ENCODE measurements around the gene TBC1D8B. TPM values are rescaled to one million over a fixed set of nuclear protein-coding genes. Genes with fewer than 3 reads are reported as not detected.
A peak's percentile ranks its signal among the peaks of the same experiment; 100 is the strongest.
"Not testable (repeated sequence)": the region's sequence is repeated elsewhere in the genome, so short reads cannot be mapped to it uniquely, and the experiment has no call there.

TBC1D8B gene
- total RNA-seq, 4 donors from 2014 or later, result 14.8 to 25.3 (median 19.8) TPM

DNA sequence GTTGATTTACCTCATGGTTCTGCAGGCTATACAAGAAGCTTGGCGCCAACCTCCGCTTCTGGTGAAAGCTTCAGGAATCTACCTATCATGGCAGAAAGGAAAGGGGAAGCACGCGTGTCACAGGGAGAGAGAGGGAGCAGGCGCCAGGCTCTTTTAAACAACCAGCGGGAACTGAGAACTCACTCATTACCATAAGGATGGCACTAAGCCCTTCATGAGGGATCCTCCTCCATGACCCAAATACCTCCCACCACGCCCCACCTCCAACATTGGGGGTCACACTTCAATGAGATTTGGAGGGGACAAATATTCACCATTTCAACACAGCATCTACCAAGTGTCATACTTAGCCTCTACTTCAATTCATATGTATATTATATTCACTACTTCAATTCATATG, 18.8 kb upstream of the TBC1D8B start:
- TF ChIP-seq POLR2A (IDR thresholded peaks at IDR 0.05), result no peak
- TF ChIP-seq, protein P1, sequence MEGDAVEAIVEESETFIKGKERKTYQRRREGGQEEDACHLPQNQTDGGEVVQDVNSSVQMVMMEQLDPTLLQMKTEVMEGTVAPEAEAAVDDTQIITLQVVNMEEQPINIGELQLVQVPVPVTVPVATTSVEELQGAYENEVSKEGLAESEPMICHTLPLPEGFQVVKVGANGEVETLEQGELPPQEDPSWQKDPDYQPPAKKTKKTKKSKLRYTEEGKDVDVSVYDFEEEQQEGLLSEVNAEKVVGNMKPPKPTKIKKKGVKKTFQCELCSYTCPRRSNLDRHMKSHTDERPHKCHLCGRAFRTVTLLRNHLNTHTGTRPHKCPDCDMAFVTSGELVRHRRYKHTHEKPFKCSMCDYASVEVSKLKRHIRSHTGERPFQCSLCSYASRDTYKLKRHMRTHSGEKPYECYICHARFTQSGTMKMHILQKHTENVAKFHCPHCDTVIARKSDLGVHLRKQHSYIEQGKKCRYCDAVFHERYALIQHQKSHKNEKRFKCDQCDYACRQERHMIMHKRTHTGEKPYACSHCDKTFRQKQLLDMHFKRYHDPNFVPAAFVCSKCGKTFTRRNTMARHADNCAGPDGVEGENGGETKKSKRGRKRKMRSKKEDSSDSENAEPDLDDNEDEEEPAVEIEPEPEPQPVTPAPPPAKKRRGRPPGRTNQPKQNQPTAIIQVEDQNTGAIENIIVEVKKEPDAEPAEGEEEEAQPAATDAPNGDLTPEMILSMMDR (IDR thresholded peaks at IDR 0.05), result no peak
- no peak for DNase-seq
- 54 to 60% methylated on average over 6 to 7 of the region's 7 CpGs for WGBS, 2 donors
- intact Hi-C loops (cut with DNase I), result no loop called here
- no peaks in the 10 kb centered on the region for H3K36me3 ChIP-seq
- no peaks in the 10 kb centered on the region for H3K9me3 ChIP-seq
- no peaks in the 10 kb centered on the region for H3K27me3 ChIP-seq
- H3K27ac ChIP-seq, result no peak overlapping the region
- H3K4me1 ChIP-seq, result no peaks in the 10 kb centered on the region
- H3K4me3 ChIP-seq (replicated peaks in 1 of 3), result no peak overlapping the region

DNA sequence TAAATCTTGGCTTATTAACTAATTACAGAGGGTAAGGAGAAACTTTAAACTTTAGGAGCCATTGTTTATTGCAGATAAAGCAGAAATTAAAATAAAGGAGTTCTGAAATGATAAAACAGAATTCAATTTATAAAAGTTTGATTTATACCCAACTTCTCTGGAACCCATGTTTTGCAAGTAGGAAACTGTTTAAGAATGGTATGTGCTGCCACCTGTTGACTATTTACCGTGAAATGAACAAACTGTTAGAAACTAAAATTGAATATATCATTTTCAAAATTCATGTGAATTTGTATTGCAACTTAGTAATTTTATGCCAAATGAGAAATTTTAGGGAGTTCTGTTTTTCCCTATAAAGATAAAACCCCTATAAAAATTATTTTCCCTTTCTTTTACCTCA, 11.0 kb upstream of the TBC1D8B start:
- intact Hi-C loops (cut with DNase I), result loop anchor here (10.0 kb wide), 1 partner anchor 307 kb away; no protein-coding TSS in a partner anchor
- WGBS, 2 donors, result 3 to 15% methylated on average over 1 of the region's 1 CpG
- no peak overlapping the region for H3K27ac ChIP-seq
- H3K36me3 ChIP-seq, result no peaks in the 10 kb centered on the region
- H3K27me3 ChIP-seq, result no peaks in the 10 kb centered on the region
- TF ChIP-seq, protein P1 (IDR thresholded peaks at IDR 0.05), result peak in 2 of 6 experiments; percentile 36 to 38
- no peak for TF ChIP-seq POLR2A (IDR thresholded peaks at IDR 0.05)
- no peaks in the 10 kb centered on the region for H3K4me1 ChIP-seq
- H3K9me3 ChIP-seq, result no peaks in the 10 kb centered on the region
- no peak overlapping the region for H3K4me3 ChIP-seq (replicated peaks in 1 of 3)
- no peak for DNase-seq

DNA sequence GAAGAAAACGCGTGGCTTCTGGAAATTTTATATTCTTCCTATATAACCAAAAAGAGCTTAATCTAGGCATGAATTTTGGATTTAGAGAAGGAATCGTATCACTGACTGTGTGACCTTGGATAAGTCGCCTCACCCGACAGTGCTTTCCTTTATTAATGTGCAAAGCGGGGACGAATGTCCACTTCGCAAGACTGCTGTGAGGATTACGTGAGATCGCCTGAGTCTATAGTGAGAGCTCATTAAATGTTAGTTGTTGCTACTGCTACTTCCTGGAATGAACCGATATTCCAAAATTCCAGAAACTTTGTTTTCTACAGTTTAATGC, 448 bp upstream of the TBC1D8B start:
- Histone ChIP-seq H3K4me3 (replicated peaks in 1 of 3) (peak overlapping the region in 2 of 3 donors; percentile 8 to 44), H3K36me3 (no peaks in the 10 kb centered on the region), H3K27ac (peak overlapping the region in 2 of 3 donors; percentile 33 to 49), H3K27me3 (no peaks in the 10 kb centered on the region), H3K9me3 (no peaks in the 10 kb centered on the region), H3K4me1 (no peaks in the 10 kb centered on the region)
- TF ChIP-seq, protein P1 (IDR thresholded peaks at IDR 0.05), result no peak
- no peak for TF ChIP-seq POLR2A (IDR thresholded peaks at IDR 0.05)
- 0 to 3% methylated on average over 11 of the region's 11 CpGs for WGBS, 2 donors
- DNase-seq, result no peak
- intact Hi-C loops (cut with DNase I), result no loop called here

DNA sequence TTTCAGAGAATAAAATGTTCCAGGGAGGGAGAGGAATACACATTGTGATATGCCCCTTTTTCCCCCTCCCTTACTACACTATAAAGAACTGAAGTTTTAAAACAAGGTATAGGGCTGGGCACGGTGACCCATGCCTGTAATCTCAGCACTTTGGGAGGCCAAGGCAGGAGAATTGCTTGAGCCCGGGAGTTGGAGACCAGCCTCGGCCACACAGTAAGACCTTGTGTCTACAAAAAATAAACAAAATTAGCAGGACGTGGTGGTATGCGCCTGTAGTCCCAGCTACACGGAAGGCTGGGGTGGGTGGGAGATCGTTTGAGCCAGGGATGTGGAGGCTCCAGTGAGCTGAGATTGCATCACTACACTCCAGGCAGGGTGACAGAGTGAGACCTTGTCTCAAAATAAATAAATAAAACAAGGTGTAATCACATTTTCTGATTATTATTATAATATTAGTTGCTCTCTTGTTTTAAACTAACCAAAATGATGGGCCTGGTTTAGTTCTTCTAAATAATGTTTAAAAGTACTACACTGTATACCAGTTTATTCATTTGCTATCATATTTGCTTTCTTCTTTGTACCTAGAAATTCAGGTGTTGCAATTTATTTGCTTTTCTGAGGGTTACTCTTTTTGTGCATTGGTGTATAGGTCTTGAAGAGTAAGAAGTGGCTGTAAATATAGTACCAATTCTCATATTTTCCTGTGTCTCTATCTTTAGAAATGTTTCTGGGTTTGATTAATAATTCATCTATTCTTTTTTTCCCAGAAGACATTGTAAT, 8.8 kb downstream of the TBC1D8B start:
- Histone ChIP-seq H3K27me3 (no peaks in the 10 kb centered on the region), H3K27ac (no peak overlapping the region), H3K4me1 (no peaks in the 10 kb centered on the region), H3K36me3 (no peaks in the 10 kb centered on the region), H3K4me3 (replicated peaks in 1 of 3) (no peak overlapping the region), H3K9me3 (no peaks in the 10 kb centered on the region)
- TF ChIP-seq, protein P1 (IDR thresholded peaks at IDR 0.05), result no peak
- no peak for TF ChIP-seq POLR2A (IDR thresholded peaks at IDR 0.05)
- 75 to 83% methylated on average over 7 of the region's 7 CpGs for whole genome bisulfite sequencing, 2 donors
- intact Hi-C loops (cut with DNase I), result no loop called here
- DNase-seq, result no peak

DNA sequence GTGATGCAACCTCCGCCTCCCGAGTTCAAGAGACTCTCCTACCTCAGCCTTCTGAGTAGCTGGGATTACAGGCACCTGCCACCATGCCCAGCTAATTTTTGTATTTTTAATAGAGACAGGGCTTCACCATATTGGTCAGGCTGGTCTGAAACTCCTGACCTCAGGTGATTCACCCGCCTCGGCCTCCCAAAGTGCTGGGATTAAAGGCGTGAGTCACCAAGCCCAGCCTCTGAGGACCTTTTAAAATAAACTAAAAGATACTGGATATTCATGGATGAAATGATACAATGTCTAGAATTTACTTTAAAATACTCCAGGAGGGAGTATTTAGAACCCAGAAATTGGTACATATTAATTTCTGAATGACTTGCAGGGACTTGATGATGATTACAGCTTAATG, 10.5 kb downstream of the TBC1D8B start:
- 89 to 92% methylated on average over 5 of the region's 5 CpGs for WGBS, 2 donors
- H3K36me3 ChIP-seq; H3K4me1 ChIP-seq; H3K9me3 ChIP-seq; H3K27me3 ChIP-seq; DNase-seq; H3K27ac ChIP-seq; intact Hi-C loops (cut with DNase I); H3K4me3 ChIP-seq (replicated peaks in 1 of 3): not testable (repeated sequence)

DNA sequence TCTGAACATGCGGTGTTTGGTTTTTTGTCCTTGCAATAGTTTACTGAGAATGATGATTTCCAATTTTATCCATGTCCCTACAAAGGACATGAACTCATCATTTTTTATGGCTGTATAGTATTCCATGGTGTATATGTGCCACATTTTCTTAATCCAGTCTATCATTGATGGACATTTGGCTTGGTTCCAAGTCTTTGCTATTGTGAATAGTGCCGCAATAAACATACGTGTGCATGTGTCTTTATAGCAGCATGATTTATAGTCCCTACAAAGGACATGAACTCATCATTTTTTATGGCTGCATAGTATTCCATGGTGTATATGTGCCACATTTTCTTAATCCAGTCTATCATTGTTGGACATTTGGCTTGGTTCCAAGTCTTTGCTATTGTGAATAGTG, 11.6 kb downstream of the TBC1D8B start:
- intact Hi-C loops (cut with DNase I); H3K27ac ChIP-seq; H3K4me1 ChIP-seq; H3K36me3 ChIP-seq; H3K27me3 ChIP-seq; H3K4me3 ChIP-seq (replicated peaks in 1 of 3); DNase-seq; H3K9me3 ChIP-seq: not testable (repeated sequence)
- WGBS, 2 donors, result 93 to 100% methylated on average over 3 of the region's 3 CpGs

Measured in thyroid gland (tissue), 4 donors.